ENCODE measurements around the gene MAP2K6.

MAP2K6 gene

DNA sequence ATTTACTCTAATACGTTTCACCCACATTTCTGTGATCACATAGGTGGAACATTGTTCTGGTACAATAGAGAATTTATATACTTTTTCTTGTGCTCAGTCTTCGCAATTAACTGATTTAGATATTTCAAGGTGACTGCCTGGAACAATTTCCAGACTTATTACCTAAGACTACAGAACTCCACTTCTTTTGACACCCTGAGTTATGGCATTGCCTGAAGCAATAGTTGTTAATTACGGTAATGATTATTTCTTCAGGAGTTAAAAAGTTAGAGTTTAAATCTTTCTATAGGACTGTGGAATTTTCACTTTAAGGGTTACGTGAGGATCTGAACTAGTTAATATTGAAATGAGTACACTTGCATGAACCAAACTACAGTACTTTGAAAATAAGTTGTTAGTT is 74.8 kb downstream of the MAP2K6 start:
- no peak for DNase-seq (ENCODE audit: low read depth in 2 of 2)

DNA sequence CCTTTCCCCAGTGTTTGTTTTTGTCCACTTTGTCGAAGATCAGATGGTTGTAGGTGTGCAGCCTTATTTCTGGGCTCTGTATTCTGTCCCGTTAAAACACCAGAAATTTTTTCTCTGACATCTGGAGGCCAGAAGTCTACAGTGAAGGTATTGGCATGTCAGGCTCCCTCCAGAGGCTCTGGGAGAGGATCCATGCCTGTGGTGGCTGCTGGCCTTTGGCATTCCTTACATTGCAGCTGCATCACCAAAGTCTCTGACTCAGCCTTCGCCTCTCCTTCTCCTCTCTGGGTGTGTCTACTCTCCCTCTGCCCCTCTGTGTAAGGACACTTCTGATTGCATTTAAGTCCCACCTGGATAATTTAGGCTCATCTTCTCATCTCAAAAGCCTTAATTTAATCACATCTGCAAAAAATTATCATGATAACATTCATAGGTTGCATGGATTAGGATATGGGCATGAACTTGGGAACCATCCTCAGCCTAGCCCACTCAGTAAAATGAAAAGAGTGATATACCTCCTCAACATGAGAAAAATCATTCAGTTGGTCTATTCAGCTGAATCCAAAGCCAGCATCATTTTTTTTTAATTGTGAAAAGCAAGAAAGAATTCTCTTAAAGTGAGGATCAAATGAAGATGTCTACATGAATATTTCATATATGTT is 78.0 kb downstream of the MAP2K6 start:
- DNase-seq (ENCODE audit: low read depth in 2 of 2) = no peak

DNA sequence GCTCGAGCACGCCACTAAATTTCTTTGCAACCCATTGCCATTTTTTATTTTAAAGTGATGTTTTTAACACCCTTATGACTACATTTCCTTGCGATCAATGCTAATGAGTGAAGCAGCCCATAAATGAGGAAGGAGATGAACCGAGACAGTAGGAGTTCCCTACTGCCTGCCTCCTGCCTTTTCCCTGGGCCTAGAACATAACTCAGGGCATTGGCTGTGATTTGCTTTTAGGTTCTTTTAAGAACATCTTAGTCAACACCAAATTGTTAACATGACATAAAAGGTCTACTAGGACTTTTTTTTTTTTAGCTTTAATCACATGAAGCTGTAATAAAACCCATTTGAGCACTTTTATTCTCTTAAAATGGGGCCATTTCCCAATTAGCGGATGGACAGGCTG is 81.3 kb downstream of the MAP2K6 start:
- DNase-seq (ENCODE audit: low read depth in 2 of 2) = no peak

DNA sequence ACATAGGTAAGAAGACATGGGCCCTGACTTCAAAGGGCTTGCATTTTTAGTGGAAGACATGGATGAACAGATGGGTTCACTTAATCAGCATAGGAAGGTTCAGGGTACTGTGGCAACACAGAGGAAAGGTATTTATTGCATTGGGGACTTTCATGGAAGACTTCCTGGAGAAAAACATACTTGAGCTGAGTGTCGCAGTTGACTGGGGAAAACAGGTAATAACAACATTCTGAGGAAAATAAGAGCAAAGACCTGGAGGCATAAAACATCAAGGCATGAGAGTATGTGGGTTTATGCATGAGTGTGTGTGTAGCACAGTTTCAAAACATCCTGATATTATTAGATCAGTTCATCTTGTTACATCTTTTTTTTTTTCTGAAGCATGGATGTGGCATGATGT is 82.7 kb downstream of the MAP2K6 start:
- no peak for DNase-seq (ENCODE audit: low read depth in 2 of 2)

DNA sequence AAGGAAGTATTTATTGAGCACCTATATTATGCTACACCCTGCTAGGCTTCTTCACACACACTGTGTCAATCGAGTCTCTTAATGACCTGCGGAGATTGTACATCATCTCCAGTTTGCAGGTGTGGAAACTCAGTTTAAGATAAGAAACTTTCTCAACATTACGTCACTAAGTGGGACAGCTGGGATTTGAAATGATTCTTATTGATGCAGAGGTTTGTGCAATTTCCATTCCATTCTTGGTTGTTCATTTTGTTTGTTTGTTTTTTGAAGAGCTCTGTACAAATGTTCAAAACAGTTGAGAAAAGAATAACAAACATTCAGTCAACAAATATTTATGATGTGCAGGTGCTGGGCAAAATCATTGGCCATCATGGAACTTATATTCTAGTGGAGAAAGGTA is 84.8 kb downstream of the MAP2K6 start:
- no peak for DNase-seq (ENCODE audit: low read depth in 2 of 2)

DNA sequence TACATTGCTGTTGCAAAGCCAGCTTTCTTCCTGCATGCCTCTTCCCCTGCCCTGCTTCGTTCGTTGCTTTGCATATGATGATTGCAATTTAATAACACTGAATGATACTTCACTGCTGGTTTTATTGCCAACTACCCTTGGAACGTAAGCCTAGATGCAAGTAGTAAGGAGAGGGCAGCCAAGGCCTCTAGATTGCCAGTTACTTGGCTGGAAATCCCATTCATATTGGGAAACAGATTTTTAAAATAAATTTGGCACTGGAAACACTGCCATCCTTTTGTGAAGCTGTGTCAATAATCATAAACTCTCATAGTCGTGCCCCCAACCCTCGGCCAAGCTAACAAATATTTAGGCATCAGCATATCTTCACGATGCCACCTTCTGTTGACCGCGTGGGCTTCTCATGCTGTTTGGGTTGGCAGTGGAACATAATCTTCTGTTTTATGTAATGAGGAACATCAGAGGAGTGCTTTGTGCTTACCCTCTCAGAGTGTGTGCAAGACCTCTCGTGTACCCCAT is 86.5 kb downstream of the MAP2K6 start:
- DNase-seq (ENCODE audit: low read depth in 2 of 2) = no peak

DNA sequence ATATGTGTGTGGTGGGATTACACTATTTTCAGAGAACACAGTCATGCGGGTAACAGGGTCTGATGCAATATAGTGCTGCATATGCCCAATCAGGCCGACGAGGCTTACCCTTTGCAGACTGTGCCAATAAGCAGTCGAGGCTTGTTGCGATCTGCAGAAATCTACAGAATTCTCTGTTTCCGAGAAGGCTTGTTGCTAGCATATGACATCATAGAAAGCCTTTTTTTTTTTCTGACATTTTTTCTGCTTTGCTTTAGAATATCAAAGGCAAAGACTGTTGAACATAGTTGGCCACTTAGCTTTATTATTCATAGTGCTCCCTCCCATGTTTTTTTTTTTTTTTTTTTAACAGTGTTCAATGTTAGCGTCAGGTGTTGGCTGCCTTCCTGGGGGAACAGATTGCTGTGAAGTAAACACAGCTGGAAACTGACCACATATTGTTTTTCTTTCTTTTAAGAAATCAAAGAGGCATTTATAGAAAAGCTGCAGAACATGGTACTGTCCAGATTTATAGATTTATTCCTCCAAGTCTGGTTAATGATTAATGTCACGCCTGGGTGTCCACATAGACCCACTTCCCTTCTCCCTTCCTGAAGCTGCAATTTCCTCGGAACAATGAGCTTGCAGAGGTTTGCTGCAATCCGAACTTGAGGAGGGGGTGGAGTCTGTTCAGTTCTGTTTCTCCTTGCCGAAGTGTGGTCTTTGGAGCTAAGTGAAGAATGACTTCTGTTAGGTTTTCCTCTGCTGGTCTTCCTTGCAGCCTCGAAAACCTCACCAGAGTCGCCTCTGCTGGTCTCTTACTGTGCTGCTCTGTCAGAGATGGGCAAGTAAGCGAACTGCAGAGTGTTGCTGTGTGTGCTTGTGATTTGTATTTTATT is 87.3 kb downstream of the MAP2K6 start:
- no peak for DNase-seq (ENCODE audit: low read depth in 2 of 2)

DNA sequence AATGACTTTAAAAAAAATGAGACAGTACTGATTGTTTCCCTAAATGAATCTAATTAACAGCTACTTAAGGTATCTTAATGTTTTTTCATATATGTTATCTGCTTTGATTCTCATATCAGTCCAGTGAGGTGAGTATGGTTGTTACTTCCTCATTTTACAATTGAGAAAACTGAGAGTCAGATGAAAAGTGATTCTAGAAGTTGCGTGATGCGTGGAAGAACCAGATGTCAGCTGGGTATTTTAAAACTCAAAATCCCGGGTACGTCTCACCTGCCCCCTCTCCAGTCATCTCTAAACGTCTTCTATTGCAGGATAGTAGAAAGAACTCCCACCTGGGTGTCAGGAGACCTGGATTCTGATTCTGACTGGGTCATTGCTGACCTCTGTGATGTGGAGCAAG is 89.2 kb downstream of the MAP2K6 start:
- no peak for DNase-seq (ENCODE audit: low read depth in 2 of 2)

DNA sequence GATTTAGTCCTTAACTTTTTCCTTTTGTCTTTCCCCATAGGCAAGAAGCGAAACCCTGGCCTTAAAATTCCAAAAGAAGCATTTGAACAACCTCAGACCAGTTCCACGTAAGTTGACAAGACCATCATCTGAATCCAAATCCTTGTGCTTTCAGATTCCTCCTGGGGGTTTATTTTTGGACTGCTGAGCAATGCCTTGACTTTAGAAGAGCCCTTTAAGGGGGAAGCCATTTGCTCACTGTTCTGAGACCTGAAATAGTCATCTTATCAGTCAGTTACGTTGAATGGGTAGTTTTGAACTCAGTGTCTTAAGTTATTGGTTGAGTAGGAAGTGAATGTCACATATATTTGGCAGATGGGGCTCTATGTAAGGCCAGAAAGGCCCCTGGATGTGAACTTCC is 91.2 kb downstream of the MAP2K6 start:
- no peak for DNase-seq (ENCODE audit: low read depth in 2 of 2)

DNA sequence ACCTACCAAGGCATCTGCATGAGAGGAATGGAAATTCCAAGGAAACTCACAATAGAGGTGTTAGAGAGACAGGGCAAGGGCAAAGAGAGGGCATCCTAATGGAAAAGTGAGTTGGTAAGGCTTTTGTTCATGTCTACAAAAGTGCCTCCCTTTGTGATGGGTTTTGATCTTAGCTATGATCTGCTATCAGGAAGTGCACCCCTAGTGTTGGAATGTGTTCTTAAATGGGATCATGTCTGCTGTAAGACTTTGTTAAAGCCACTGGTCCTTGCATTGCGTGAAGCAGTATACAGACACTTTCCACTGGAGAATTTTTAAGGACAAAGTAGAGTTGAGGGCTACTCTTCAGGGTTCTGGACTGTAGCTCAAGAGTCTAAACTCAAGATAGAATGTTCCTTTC is 92.0 kb downstream of the MAP2K6 start:
- no peak for DNase-seq (ENCODE audit: low read depth in 2 of 2)

DNA sequence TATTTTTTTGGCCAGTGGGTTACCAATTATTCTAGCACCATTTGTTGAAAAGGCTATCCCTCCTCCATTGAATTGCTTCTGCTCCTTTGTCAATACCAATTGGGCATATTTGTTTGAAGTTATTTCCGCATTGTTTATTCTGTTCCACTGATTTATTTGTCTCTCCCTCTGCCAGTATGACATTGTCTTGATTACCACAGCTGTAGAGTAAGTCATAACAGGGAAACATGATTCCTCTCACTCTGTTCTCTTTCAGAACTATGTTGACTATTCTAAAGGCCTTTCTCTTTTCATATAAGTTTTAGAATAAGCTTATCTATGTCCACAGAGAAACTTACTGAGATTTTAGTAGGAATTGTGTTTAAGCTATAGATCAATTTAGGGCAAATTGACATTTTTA is 94.3 kb downstream of the MAP2K6 start:
- DNase-seq (ENCODE audit: low read depth in 2 of 2) = no peak

DNA sequence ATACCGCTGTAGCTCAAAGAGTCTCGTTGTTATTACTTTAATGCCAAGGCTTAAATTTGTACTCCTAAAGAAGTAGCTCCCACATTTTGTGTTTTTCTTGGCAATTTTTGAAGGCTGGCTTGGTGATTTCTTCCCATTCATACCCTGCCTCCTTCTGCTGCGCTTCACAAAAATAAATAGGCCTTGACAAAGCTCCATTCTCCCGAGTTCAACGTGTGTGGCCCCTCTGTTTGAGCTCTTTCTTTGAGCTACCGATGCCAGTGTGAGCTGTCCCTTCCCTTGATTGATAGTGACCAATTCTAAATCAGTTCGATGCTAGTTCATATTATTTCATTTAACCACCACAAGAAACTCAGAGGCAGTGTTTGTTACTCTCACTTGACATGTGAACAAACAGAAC is 96.8 kb downstream of the MAP2K6 start:
- DNase-seq (ENCODE audit: low read depth in 2 of 2) = no peak

DNA sequence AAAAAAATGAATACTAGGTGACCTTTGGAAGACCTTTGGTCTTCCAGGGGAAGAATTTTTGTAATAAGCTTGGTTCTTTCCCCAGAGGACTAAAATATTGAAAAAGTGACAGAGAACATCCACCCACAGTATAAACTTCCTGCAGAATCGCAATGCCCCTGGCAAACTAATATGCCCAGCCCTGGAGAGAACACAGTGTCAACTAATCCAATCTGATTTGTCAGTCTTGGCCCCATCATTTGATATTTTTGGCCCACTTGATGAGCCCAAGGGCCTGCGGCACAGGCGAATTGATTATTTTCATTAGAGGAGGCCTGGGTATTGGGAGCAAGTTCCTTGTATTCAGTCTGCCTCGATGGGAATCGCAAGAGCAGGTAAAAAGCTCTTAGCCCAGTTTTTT is 98.4 kb downstream of the MAP2K6 start:
- DNase-seq (ENCODE audit: low read depth in 2 of 2) = no peak

DNA sequence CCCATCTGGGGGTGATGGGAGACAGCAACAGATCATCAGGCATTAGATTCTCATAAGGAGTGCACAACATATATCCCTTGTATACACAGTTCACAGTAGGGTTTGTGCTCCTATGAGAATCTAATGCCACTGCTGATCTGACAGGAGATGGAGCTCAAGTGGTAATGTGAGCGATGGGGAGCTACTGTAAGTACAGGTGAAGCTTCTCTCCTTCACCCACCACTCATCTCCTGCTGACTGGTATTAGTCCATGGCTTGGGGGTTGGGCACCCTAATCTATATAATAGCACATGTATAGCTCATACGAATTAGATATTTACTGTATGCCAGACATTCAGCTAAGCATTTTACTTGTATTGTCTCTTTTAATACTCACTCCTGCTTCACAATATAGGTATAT is 101.7 kb downstream of the MAP2K6 start:
- DNase-seq (ENCODE audit: low read depth in 2 of 2) = no peak

DNA sequence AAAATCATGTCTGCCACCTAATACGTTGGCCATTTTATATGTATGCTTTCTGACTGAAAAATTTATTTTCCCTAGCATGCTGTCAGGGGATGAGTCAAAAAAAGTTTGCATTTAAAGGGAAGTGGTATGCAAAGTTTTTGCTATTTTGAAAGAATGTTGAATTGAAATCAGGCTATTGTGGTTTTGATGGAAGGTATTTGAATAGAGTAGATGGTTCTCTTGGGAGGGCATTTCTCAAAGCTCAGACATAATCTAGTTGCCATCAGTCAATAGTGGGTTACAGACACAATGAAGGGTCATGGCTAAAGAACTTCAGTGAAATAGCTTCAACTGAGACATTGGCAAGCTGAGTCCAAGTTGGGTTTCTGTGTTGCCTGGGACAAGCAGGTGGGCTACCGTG is 102.4 kb downstream of the MAP2K6 start:
- DNase-seq (ENCODE audit: low read depth in 2 of 2) = no peak

DNA sequence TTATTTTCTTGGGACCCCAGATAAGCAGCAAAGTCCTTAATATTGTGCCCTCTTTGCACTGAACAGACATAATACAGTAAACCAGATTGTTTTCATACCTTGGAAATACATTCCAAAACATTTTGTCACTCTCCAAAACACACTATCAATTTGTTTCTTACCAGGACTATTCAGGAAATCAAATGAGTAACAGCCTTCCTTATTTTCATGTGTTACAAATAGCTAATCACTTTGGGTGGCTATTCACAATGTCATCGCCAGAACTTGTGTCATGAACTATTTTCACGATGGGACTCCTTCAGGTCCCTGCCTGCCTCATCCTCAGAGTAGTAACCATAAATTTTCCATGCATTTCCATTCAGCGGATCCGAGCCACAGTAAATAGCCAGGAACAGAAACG is 104.5 kb downstream of the MAP2K6 start:
- DNase-seq (ENCODE audit: low read depth in 2 of 2) = no peak

DNA sequence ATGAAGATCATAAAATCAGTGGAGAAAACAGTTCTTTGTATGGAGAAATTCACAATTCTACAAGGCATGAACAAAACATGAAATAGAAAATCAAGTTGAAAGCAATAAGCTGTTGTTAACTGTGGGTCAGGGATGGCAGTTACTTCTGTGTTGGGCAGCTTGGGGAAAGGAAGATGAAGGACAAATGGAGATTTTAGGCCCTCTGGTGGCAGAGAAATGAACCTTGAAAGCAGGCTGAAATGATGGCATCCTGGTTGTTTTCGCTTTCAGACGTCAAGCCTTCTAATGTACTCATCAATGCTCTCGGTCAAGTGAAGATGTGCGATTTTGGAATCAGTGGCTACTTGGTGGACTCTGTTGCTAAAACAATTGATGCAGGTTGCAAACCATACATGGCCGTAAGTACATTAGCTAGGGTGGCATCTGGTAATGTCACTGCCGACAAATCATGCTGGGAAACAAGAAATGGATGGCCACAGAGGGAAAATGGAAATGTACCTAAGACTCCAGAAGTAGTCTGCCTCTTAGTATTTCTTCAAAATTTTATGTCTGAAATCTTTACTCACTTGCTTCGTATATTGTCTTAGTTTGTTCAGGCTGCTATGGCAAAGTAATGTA is 108.9 kb downstream of the MAP2K6 start:
- DNase-seq (ENCODE audit: low read depth in 2 of 2) = no peak

DNA sequence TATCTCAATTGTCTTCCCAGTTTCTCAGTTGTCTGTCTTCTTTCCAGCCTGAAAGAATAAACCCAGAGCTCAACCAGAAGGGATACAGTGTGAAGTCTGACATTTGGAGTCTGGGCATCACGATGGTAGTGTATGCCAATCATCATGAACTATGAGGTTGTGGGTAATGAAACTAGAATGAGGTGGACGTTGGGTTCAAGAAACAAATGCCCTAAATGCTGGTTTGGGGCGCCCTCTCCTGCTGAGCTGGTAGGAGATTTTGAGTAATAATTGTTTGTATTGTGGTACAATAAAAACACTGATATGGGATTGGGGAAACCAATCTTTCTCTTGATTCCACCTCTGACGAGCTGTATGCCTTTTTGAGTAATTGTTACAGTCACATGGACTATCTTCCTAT is 110.4 kb downstream of the MAP2K6 start:
- DNase-seq (ENCODE audit: low read depth in 2 of 2) = no peak

DNA sequence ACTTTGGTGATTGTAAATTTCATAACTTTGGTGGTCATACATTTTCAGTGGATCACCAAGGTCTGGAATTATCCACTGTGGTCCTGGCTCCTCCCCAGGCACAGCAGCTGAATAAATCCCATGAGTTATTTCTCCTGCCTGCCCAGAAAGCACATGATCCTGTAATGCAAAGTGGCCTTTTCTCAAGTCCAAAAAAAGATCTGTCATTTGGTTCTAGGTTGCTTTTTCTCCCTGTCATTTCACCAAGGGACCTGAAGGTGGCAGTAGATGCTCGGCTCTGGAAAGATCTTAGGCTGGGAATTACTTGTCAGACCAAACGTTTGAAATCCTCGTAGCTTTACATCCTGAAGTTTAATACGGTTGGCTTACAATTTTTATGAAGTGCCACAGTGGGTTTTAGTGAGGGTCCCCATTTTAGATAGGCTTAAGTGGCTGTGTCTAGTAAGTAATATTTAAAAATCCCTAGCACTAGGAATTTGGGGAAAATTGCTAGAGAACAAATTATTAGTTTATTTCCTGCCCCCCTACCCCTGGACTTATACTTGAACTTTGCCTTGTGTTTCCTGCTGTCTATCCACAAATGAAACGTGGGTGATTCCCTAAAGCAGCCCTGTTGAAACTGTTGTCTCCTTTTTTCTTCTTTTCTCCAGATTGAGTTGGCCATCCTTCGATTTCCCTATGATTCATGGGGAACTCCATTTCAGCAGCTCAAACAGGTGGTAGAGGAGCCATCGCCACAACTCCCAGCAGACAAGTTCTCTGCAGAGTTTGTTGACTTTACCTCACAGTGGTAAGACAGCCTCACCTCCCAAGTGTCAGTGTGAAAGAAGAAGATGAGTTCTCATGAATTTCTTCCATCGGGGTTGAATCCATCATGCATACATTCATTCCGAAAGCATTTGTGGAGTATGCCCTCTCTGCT is 111.7 kb downstream of the MAP2K6 start:
- no peak for DNase-seq (ENCODE audit: low read depth in 2 of 2)

DNA sequence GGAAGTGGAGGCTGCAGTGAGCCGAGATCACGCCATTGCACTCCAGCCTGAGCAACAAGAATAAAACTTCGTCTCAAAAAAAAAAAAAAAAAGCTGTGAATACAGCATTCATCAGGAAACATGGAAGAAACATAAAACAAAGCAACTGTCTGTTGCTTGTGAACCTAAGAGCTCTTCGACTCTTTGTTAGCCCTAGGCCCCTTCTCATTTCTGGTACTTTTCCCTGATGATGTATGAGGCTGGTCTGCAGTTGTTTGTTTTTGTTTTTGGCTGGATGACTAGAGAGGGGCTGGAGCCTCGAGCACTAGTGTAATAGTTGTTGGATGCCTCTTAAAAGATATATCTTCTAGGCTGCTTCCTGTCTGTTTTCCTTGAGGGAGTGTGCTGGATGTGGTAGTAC is 113.5 kb downstream of the MAP2K6 start:
- DNase-seq (ENCODE audit: low read depth in 2 of 2) = no peak

DNA sequence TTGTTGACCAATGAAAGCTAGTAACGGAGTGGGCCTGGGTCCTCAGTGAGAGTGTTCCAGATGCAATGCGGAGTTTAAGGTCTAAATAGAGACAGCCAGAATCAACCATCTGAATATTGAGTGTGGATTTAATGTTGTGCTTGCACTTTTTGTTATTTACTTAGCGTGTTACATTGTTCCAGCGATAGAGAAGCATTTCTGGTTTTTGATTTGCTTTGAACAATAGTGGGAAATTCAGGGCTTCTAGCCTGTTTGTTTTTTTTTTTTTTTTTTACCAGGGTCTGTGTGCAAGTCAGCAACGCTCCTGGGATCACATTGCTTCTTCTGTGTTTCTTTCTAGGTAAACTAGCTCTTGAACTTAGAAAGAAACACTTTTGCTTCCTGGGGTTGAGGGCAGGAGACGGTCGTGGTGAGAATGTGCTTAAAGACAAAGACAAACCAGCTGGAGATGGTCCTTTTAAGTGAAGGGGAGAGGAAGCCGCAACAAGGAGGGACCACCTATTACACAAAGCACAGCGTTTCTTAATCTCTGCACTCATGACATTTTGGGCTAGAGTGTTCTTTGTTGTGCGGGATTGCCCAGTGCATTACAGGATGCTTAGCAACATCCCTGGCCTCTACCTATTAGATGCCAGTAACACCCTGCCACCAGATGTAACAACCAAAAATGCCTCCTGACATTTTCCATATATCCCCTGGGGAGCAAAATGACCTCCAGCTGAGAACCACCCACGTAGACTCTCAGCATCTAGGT is 119.2 kb downstream of the MAP2K6 start:
- no peak for DNase-seq (ENCODE audit: low read depth in 2 of 2)

Measured in stimulated activated CD8-positive, alpha-beta memory T cell treated with anti-CD3 and anti-CD28 coated beads, Interleukin-2, amount 100 ng/mL, for 48 hours (primary cell).